COLO668 (cell line): ENCODE data around the gene CCDC117.

Experiments used
- DNase-seq: peaks from one replicate; lab custom pipeline; 2025; ENCODE audit not compliant: unreplicated experiment; lab: John Stamatoyannopoulos, UW

CCDC117 gene

DNA sequence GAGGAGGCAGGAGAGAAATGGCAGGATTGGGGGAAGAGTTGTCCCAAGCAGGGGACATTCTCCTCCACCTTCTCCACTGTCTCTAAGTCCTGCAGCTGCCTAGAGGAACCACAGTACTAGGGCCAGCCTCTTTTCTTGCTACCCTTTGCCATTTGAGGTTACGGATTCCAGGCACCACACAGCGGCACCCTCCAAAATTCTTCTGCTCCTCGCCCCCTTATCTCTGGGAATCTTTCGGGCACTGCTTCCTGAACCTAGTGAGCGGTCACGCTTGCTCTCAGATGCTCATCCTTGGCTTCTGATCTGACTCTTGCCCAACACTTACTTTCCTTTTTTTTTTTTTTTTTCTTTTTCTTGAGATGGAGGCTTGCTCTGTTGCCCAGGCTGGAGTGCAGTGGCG is 54.4 kb downstream of the CCDC117 start:
- DNase-seq, result no peak

DNA sequence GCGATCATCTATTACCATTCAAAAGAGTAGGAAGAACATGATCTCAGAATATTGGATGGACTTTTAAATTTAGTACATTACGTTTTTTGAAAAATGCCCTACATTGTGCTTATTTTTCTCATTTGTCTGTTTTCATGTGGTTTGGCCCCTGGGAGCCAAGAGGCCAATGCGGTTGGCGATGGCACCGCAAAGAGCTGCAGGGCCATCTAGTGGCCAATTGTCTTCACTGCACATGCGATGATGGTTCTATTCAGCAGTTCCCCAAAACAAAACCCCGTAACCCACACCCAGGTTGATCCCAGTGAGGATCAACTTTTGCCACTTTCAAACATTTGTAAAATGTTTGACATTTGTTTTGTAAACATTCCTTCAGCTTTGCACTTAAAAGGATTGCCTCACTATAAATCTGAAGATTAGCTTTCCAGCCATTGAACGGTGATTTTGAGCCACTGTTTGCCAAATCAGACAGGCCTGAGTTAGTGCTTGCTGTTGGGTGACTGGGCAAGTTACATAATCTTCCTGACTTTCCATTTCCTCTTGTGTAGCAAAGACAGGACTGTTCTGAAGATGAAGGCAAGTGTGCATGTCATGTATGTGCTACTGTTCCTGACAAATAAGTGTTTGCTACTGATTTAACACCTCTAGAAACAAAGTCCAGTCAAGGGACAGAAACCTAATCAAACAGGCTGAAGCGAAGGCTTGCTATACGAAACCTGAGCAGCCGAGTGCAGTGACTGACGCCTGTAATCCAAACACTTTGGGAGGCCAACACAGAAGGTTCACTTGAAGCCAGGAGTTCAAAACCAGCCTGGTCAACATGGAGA is 57.1 kb downstream of the CCDC117 start:
- peak; percentile 74 for DNase-seq

DNA sequence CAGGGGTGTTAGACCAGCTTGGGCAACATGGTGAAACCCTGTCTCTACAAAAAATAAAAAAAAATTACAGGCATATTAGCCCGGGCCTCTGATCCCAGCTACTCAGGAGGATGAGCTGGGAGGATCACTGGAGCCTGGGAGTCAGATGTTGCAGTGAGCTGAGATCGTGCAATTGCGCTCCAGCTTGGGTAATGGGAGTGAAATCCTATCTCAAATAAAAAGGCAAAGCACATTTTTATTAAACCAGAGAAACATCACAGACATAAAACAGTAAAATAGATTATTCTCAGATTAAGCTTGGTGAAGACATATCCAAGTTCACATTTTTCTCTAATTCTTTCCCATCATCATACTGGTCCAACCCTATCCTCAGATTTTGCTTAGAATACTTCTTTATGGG is 57.9 kb downstream of the CCDC117 start:
- no peak for DNase-seq

DNA sequence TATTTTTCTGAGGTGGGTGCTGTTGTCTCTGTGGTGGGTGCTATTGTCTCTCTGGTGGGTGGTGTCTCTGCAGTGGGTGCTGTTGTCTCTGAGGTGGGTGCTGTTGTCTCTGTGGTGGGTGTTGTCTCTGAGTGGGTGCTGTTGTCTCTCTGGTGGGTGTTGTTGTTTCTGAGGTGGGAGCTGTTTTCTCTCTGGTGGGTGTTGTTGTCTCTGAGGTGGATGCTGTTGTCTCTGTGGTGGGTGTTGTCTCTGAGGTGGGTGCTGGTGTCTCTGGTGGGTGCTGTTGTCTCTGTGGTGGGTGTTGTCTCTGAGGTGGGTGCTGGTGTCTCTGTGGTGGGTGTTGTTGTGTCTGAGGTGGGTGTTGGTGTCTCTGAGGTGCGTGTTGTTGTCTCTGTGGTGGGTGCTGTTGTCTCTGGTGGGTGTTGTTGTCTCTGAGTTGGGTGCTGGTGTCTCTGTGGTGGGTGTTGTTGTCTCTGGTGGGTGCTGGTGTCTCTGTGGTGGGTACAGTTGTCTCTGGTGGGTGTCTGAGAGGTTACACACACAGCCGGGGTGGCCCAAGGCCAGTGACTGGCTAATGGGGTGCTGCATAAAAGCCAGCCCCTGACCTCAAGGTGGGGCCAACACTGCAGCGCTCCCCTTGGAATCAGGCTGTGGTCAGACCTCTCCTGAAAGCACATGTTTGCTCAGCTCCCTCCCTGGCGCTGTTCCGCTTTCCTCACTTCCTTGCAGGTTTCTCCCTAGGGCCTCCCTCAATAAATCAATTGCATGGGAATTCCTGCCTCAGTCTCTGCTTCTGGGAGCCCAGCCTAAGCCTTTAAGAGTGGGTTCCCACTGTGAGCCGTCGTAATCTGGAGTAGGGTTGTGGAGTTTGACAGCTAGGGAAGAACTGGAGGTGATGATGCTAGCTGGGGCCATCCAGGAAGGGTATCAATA is 58.9 kb downstream of the CCDC117 start:
- no peak for DNase-seq

DNA sequence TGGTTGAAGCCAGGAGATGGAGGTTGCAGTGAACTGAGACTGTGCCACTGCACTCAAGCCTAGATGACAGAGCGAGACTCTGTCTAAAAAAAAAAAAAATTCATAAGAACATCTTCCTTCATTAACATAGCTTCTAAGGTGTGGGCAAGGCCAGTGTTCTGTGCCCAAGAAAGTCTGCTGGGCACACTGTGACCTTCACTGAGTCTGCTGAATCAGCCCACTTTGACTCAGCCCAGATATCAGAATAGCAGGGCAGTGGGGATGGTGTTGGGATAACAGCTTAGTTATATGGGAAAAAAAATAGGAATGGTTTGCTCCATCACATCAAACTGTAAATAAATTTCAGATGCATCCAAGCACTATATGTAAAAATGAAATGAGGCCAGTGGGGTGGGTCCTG is 60.2 kb downstream of the CCDC117 start:
- DNase-seq, result no peak

DNA sequence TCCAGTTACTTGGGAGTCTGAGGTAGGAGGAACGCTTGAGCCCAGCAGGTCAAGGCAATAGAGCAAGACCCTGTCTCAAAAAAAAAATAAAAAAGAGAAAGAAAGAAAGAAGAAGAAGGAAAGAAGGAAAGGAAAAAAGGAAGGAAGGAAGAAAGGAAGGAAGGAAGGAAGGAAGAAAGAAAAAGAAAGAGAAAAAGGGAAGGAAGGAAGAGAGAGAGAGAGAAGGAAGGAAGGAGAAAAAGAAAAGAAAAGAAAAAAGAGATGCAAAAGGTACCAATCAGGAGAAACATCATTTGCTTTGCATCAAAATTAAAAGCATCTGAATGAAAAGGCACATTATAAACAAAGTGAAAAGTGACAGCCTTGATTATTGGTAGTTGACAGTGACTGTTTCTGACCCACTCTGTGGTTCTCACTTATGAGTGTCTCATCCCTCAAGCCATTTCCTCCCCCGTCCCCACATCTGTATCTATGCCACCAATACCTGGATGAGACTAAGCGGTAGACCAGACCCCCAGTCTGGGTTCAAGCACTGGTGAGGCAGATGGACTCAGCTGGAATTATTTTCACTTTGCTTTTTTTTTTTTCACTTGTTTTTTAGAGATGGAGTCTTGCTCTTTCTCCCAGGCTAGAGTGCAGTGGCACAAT is 60.9 kb downstream of the CCDC117 start:
- DNase-seq, result no peak

DNA sequence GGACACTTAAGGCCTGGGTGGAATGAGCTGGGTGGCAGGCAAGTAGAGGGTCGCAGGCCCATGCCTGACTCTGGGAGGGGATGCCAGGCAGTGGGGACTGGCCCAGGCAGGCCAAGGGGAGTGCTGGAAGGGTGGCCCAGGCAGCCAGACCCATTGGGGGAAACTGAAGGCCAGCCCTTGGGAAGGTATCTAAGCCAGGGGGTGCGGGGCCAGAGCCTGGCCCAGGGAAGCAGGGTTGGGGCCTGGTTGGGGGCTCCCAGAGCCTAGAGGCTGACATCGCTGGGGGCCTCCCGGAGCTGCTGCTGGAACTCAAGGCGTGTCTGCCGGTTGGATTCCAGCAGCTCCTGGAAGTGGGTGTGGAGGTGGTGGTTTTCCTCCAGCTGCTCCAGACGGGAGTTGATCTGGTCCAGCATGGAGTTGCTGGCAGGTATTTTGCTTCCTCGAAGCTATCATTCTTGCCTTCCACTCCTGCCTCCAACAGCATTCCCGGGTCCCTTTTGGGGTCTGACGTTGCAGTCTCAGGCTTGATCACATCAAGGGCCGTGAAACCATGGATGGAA is 63.2 kb downstream of the CCDC117 start:
- no peak for DNase-seq

DNA sequence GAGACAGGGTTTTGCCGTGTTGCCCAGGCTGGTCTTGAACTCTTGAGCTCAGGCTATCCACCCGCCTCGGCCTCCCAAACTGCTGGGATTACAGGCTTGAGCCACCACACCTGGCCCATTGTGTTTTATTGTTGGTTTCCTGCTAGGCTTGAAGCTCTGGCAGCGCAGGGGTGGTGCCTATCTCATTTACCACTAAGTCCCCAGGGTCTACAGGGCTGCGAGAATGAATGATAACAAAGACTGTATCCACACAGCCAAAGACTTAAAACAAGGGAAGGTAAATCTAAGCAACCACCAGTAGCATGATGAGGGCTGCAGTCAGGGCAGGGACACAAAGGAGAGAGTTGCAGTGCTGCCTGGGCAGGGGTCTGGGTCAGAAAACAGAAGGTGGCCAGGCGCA is 65.1 kb downstream of the CCDC117 start:
- DNase-seq, result no peak
